Caco-2 (cell line): ENCODE measurements around the gene MOB3B. TPM values are rescaled to one million over a fixed set of nuclear protein-coding genes. Genes with fewer than 3 reads are reported as not detected.

Experiments used
- BruUV-seq: library from RNA; stranded (reverse); fragments of 400-500 nt; replicated peaks from 2 replicates; lab custom pipeline; 2021; lab: Mats Ljungman, UMichigan
- CTCF ChIA-PET: fragments of 300-600 bp; sonication (Branson Sonifier 250); formaldehyde crosslinking; loops from one replicate; lab custom pipeline; 2022; ENCODE audit warnings: antibody characterized with exemption; lab: Charles Lee
- POLR2A ChIA-PET: fragments of 300-600 bp; sonication (Branson Sonifier 250); formaldehyde crosslinking; loops from one replicate; lab custom pipeline; 2022; ENCODE audit warnings: antibody characterized with exemption; lab: Charles Lee
- DNase-seq, 2 experiments: peaks; one replicate each; pipeline versions ENCODE4 v3.0.0 to v3.0.0-alpha.2; 2020 to 2022
- H3K27me3 ChIP-seq: replicated peaks from 2 replicates; pipeline ENCODE4 v1.6.0; 2011; ENCODE audit warnings: low read length; ENCODE audit not compliant: control insufficient read depth, insufficient read depth
- H3K36me3 ChIP-seq: 2 replicates; pipeline ENCODE4 v1.5.1; 2011; ENCODE audit warnings: low read length; ENCODE audit not compliant: control insufficient read depth, insufficient read depth
- H3K4me1 ChIP-seq: fragments of 250-450 bp; sonication (Bioruptor Pico); 2 replicates; pipeline ENCODE4 v1.5.1; 2020; ENCODE audit warnings: mild to moderate bottlenecking
- H3K4me3 ChIP-seq: 2 replicates; pipeline ENCODE4 v1.5.1; 2011; ENCODE audit warnings: low read depth, mild to moderate bottlenecking, control low read depth, low read length
- H3K9me3 ChIP-seq: fragments of 250-450 bp; sonication (Bioruptor Pico); 2 replicates; pipeline ENCODE4 v1.5.1; 2020; ENCODE audit warnings: mild to moderate bottlenecking, moderate library complexity
- H3K27ac Mint-ChIP-seq: one replicate; pipeline ENCODE4 v1.8.0; 2022; ENCODE audit warnings: mixed read lengths; ENCODE audit not compliant: unreplicated experiment
- H3K27me3 Mint-ChIP-seq: one replicate; pipeline ENCODE4 v1.8.0; 2022; ENCODE audit warnings: mixed read lengths; ENCODE audit not compliant: insufficient read depth, unreplicated experiment
- H3K36me3 Mint-ChIP-seq: one replicate; pipeline ENCODE4 v1.8.0; 2022; ENCODE audit warnings: mild to moderate bottlenecking, mixed read lengths; ENCODE audit not compliant: insufficient read depth, unreplicated experiment
- H3K4me1 Mint-ChIP-seq: one replicate; pipeline ENCODE4 v1.8.0; 2022; ENCODE audit warnings: low read depth, mixed read lengths; ENCODE audit not compliant: unreplicated experiment
- H3K4me3 Mint-ChIP-seq: one replicate; pipeline ENCODE4 v1.8.0; 2022; ENCODE audit warnings: mild to moderate bottlenecking, moderate library complexity, mixed read lengths; ENCODE audit not compliant: unreplicated experiment
- H3K9me3 Mint-ChIP-seq: one replicate; pipeline ENCODE4 v1.8.0; 2022; ENCODE audit warnings: mixed read lengths; ENCODE audit not compliant: unreplicated experiment
- intact Hi-C: fragments of 100-400 bp; cut with micrococcal nuclease; formaldehyde crosslinking; loops from one replicate; pipeline ENCODE4 v1.10.0; 2022; ENCODE audit not compliant: unreplicated experiment
- total RNA-seq: library from RNA; stranded (reverse); gene quantifications from 2 replicates; pipeline ENCODE4 v1.2.3, GENCODE V29; 2022
- TF ChIP-seq, protein P1 (sequence below), 2 experiments: fragments of 200-600 bp in 1 of 2; IDR thresholded peaks; 1 replicate in 1 of 2; 2 replicates in 1 of 2; pipeline versions ENCODE4 v1.5.1 to v1.8.0; 2011 to 2022; ENCODE audit warnings: antibody characterized with exemption in 1 of 2, control low read depth in 1 of 2, inconsistent platforms in 1 of 2, low read depth in 1 of 2, low read length in 1 of 2, mild to moderate bottlenecking in 1 of 2, moderate library complexity in 1 of 2; ENCODE audit not compliant: insufficient read depth in 1 of 2, severe bottlenecking in 1 of 2, unreplicated experiment in 1 of 2

MOB3B gene
- total RNA-seq, 1 experiment from 2014 or later = 5.3 TPM

DNA sequence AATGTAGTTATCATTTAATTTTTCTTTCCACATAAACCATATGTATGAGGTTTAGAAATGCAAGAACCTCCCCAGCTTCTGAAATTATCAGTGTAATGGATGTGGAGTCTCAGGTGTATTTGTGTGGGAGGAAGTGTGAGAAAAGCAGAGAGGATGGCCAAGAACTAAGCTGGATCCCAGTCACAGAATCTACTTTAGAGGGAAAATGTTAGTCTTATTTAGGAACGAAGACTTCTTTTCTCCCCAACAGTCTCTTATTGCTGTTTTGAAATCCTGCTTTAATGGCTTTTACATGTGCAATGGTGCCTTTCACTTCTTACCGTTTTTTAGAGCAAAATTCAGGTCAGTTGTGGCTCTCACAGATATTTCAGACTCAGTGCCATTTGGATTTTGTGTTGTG, 235.6 kb downstream of the MOB3B start:
- no peaks in the 10 kb centered on the region for H3K36me3 Mint-ChIP-seq
- DNase-seq = no peak
- no peak overlapping the region for H3K4me3 Mint-ChIP-seq
- no peaks in the 10 kb centered on the region for H3K4me1 Mint-ChIP-seq
- intact Hi-C loops = no loop called here
- POLR2A ChIA-PET = no interaction called here
- TF ChIP-seq, protein P1, sequence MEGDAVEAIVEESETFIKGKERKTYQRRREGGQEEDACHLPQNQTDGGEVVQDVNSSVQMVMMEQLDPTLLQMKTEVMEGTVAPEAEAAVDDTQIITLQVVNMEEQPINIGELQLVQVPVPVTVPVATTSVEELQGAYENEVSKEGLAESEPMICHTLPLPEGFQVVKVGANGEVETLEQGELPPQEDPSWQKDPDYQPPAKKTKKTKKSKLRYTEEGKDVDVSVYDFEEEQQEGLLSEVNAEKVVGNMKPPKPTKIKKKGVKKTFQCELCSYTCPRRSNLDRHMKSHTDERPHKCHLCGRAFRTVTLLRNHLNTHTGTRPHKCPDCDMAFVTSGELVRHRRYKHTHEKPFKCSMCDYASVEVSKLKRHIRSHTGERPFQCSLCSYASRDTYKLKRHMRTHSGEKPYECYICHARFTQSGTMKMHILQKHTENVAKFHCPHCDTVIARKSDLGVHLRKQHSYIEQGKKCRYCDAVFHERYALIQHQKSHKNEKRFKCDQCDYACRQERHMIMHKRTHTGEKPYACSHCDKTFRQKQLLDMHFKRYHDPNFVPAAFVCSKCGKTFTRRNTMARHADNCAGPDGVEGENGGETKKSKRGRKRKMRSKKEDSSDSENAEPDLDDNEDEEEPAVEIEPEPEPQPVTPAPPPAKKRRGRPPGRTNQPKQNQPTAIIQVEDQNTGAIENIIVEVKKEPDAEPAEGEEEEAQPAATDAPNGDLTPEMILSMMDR (IDR thresholded peaks at IDR 0.05; ENCODE audit: insufficient read depth in 1 of 2, low read depth in 1 of 2, low read length in 1 of 2, severe bottlenecking in 1 of 2, unreplicated experiment in 1 of 2) = no peak
- Histone ChIP-seq H3K4me3 (no peak overlapping the region), H3K9me3 (no peaks in the 10 kb centered on the region), H3K4me1 (no peaks in the 10 kb centered on the region), H3K36me3 (no peaks in the 10 kb centered on the region), H3K27me3 (no peaks in the 10 kb centered on the region)
- CTCF ChIA-PET = interaction anchor here (0.6 kb wide), 1 partner anchor 841 kb away, joined by 3 read pairs; no protein-coding TSS in a partner anchor
- H3K27ac Mint-ChIP-seq = no peak overlapping the region
- H3K9me3 Mint-ChIP-seq = no peaks in the 10 kb centered on the region
- H3K27me3 Mint-ChIP-seq = peaks cover 6% of the 10 kb centered on the region
- no TSS peak for BruUV-seq

DNA sequence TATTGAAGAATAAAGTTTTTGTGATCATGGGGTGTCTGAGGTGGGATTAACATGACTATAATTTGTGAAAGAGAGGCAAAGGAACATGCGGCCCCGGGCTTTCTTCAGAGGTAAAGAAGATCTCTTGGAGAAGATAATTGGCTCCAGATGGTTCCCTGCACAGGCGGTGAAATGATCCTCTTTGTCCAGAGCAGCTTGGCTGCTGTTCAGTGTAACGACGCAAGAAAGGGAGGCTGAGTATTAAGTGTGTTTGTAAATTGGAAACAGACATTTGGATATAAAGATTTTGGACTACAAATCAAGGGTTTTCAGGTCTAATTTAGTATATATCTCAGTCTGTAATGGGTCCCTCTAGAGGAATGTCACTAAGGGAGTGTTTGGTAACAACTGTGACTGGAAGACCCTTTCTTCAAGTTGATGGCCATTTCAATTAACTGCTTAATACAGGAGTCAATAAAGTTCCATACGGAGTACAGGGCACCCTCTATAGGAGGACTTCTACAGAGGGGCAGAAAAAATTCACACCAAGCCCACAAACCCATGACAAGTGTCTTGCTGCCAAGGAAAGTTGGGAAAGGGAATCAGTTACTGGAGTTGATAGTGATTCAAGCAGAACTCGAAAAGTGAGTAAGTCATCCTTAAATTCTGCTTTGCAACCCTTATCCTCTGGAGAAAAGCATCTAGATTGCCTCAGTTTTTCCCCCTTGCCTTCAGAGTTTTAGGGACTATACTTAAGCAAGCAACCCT, 236.8 kb downstream of the MOB3B start:
- no TSS peak for BruUV-seq
- H3K27ac Mint-ChIP-seq = no peak overlapping the region
- Histone ChIP-seq H3K9me3 (no peaks in the 10 kb centered on the region), H3K4me1 (no peaks in the 10 kb centered on the region), H3K4me3 (no peak overlapping the region), H3K27me3 (no peaks in the 10 kb centered on the region), H3K36me3 (no peaks in the 10 kb centered on the region)
- intact Hi-C loops = no loop called here
- no peak overlapping the region for H3K4me3 Mint-ChIP-seq
- POLR2A ChIA-PET = no interaction called here
- no peaks in the 10 kb centered on the region for H3K9me3 Mint-ChIP-seq
- DNase-seq = no peak
- no peaks in the 10 kb centered on the region for H3K4me1 Mint-ChIP-seq
- peaks cover 6% of the 10 kb centered on the region for H3K27me3 Mint-ChIP-seq
- H3K36me3 Mint-ChIP-seq = no peaks in the 10 kb centered on the region
- TF ChIP-seq, protein P1 (IDR thresholded peaks at IDR 0.05; ENCODE audit: insufficient read depth in 1 of 2, low read depth in 1 of 2, low read length in 1 of 2, severe bottlenecking in 1 of 2, unreplicated experiment in 1 of 2) = no peak
- CTCF ChIA-PET = no interaction called here

DNA sequence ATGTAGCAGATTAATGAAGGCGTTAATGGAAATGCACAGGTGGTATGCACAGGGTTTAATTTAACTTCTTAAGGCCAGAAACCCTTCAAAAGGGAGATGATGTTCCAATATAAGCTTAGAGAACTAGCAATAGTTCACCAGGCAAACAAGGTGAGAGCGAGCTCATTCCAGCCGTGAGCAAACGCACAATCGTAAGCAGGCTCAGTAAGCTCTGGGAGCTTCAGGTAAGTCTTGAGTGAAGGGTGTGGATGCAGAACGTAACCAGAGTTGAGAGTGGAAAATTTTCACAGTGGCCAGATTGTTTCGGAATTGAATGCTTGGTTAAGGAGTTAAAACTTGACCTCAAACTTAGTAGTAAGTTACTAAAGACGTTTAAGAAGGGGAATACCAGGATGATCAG, 238.3 kb downstream of the MOB3B start:
- Histone ChIP-seq H3K9me3 (no peaks in the 10 kb centered on the region), H3K27me3 (no peaks in the 10 kb centered on the region), H3K4me3 (no peak overlapping the region), H3K4me1 (no peaks in the 10 kb centered on the region), H3K36me3 (no peaks in the 10 kb centered on the region)
- Mint-ChIP-seq H3K4me1 (no peaks in the 10 kb centered on the region), H3K4me3 (no peak overlapping the region), H3K27me3 (peaks cover 6% of the 10 kb centered on the region), H3K9me3 (no peaks in the 10 kb centered on the region), H3K36me3 (no peaks in the 10 kb centered on the region), H3K27ac (no peak overlapping the region)
- TF ChIP-seq, protein P1 (IDR thresholded peaks at IDR 0.05; ENCODE audit: insufficient read depth in 1 of 2, low read depth in 1 of 2, low read length in 1 of 2, severe bottlenecking in 1 of 2, unreplicated experiment in 1 of 2) = no peak
- POLR2A ChIA-PET = no interaction called here
- CTCF ChIA-PET = no interaction called here
- no peak for DNase-seq
- no TSS peak for BruUV-seq
- intact Hi-C loops = no loop called here
